GM21515 (cell line): ENCODE data around the gene HOXD9.

Source experiments
- ATAC-seq: cut with Tn5 transposase; IDR thresholded peaks from one replicate; pipeline ENCODE4 v1.9.1; 2021; ENCODE audit not compliant: unreplicated experiment

The HOXD9 gene

DNA sequence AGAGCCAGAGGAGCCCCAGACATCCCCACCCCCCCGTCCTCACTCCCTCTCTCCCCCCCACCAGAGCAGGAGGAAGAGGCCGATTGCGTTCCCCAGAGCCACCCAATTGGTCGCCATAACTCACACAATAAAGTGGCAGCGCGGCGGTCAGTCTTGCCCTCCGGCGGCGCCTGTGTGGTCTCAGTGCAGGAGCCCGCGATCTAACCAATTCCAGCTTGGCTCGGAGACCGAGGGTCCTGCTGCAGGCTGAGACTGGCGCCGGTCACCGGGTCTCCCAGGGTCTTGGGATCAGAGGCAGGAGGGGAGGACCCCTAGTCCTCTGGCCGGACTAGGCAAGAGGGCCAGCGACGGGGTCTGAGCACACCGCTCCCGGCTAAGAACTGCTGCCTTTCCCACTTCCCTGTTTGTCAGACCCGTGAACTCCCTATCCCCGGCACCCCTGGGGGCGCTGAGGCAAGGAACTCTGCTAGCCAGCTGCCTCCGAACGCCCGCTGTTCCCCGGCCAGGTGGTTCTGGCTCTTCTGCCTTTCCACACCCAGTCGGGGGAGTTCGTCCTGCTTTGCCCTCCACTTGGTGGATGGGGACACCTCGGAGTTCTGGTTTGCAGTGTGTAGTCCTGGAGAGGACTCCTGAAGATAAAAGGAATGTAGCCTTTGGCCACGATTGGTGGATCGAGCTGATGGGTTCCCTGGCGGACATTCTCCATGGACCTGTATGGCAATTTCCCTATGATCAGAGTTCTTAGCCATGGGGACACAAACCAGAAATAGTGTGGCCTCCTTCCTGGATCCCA is 24.0 kb upstream of the HOXD9 start:
- no peak for ATAC-seq

DNA sequence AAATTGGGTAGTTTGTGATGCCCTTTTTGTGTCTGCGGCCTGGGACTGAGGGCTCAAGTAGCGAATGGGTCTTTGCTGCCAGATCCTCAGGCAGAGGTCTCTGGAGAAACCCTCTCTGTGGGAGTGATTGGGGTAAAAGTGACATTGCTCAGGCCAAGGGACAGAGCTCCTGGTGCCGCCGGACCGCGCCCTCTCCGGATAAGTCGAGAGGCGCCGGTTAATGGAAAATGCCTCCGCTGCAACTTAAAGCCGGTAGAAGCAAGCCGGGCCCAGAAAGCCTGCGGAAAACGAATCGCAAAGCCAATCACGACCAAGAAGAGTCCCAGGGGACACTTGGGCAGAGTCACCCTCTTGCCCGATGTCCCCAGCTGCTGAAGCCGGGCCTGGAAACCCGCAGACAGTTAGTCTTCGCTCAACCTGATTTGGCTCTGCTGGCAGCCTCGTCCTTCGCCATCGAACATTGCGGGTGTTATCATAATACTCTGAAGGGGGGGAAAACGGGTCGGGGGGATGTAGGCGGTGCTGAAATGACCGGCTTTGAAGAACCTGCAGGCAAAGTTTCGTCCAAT is 23.3 kb upstream of the HOXD9 start:
- ATAC-seq, result no peak

DNA sequence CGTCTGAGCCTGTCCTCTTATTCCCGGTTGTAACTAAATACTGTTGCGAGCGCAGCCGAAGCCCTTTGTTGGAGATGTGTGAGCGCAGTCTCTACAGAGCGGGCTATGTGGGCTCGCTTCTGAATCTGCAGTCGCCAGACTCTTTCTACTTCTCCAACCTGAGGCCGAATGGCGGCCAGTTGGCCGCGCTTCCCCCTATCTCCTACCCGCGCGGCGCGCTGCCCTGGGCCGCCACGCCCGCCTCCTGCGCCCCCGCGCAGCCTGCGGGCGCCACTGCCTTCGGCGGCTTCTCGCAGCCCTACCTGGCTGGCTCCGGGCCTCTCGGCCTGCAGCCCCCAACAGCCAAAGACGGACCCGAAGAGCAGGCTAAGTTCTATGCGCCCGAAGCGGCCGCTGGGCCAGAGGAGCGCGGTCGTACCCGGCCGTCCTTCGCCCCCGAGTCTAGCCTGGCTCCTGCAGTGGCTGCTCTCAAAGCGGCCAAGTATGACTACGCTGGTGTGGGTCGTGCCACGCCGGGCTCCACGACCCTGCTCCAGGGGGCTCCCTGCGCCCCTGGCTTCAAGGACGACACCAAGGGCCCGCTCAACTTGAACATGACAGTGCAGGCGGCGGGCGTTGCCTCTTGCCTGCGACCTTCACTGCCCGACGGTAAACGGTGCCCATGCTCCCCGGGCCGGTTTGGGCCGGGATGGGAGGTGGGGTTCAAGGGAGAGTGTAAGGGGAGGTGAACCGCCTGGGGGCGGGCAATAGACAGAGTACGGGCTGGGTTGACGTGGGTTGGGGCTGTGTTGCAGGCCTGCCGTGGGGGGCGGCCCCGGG is 22.6 kb upstream of the HOXD9 start, which contains the start of gene HOXD12:
HOXD12 (plus strand) TSS at position 68 of the 819 bp plus-strand sequence; CDS start at position 75, 7 bp downstream.
- ATAC-seq, result no peak

DNA sequence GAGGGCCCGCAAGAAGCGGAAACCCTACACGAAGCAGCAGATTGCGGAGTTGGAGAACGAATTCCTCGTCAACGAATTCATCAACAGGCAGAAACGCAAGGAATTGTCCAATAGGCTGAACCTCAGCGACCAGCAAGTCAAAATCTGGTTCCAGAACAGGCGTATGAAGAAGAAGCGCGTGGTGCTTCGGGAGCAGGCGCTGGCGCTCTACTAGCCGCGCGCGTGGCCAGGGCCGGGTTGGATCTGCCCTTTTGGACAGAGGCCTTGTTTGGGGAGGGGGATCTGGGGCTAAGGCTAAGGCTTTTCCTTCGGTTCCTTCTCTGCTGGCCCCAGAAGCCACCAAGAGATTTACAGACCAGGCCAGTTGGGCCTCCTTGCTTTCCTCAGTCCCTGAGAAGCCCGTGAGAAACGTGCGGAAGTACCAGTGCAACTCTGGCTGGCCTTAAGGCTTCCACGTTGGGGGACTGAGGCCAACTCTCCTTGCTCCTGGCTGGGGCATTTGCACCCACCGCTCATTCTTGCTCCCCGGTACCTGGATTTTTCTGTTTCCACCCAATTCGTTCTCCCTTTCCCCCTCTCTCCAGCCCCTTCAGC is 21.9 kb upstream of the HOXD9 start:
- no peak for ATAC-seq

DNA sequence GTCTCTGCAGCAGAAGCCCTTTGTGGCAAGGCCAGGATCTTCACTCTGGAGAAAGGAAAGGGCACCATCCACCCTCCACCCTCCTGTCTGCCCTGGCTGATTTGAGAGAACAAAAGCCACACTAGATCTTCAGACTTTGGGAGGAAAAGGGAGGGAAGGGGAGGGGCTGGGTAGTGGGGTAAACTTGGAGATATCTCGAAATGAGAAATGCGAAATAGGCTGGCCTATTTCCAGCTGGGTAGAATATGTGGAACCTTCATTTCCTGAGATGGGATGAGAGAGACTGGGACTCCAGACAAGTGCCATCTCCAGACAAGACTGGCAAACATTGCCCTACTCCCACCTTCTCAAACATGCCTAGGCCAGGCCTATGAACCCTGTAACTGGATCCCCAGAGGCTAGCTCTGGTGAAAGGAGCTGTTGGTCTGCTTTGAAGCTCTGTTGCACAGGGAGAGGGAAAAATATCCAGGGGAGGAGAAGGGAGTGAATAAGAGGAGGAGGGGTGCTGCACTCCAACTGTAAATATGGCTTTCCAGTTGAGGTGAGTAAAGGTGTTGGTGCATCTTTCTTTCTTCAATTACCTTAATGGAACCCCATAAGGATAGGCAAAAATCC is 21.2 kb upstream of the HOXD9 start:
- no peak for ATAC-seq

DNA sequence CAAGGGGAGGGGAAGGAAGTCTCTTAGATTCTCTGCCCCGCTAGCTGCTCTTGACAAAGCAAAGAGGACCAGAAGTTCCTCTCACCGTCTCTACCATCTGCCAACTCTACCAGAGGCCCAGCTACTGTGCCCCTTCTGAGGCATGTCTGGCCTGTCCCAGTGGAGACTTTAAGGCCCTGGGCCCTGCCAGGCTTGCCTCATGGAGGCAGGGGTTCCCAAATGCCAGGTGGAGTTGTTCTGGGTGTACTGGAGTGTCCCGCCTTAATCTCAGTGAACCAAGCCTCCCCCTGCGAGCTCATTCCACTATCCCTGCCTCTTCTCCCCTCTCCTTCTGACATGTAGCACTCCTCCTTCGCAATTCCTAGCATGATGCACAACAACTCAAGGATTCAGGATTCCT is 20.7 kb upstream of the HOXD9 start:
- no peak for ATAC-seq

DNA sequence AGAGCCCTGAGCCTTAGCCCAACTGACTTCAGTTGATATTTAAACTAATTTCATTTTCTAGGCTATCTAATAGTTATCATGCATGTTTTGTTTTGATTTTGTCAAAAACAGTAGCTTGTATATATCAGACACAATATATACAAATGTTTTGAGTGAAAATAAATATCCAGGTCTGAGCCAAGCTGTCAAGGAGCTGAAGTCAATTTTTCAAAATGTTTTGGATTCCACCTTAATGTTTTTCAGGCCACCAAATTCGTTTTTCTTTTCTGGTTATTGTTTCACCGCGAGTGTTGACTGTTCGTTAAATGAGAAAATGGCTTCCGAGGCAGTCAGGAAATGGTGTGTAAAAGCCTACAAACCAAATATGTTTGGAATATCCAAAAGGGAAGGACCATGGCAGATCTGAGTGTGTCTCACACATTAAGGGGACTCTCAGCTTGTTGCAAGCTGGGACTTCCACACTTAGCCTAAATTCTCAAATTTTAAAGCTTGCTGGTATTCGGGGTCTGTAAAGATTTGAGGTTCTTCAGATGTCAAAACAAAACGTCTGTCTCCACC is 20.1 kb upstream of the HOXD9 start:
- ATAC-seq, result no peak

DNA sequence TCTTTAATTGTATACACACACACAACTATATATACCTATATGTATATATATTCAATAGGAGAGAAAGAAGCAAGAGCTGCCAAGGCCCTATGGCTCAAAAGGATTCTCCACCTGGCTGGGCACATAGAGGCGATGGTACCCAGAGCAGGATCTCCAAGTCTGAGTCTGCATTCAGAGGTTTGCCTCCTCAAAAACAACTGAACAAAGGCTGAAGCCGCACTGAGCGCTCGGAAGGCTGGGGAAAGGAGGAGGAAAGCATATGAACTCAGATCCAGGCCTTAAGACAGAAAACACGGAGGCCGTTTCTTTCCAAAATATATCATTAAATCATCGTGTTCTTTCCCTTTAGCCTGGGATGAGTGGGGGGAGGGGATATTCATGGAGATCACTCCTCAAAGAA is 19.3 kb upstream of the HOXD9 start:
- ATAC-seq, result no peak

DNA sequence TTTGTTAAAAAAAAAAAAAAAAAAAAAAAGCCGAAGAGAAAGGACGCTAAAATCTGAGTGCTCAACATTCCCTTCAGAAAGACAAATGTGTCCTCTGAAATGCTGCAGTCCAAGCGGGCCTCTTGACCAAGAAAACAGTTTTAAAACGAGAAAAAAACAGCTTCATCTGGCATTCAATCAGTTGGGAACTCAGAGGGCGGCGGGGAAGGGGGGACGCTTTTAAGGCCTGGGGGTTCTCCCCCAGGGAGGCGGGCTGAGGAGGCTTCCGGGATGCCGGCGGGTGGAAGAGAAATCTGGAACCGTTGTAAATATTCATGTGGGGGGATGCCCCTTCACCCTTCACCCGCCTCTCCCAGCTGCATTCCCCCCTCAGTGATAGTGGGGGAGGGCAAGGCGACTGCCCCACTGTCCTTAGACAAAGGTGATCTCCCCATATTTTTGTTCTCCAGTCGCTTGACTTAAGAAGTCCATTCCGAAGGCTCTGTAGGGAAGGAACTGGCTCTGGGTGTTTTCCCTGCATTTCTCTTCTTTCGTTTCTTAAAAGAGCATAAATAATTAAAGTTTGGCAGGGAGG is 18.7 kb upstream of the HOXD9 start:
- ATAC-seq, result no peak

DNA sequence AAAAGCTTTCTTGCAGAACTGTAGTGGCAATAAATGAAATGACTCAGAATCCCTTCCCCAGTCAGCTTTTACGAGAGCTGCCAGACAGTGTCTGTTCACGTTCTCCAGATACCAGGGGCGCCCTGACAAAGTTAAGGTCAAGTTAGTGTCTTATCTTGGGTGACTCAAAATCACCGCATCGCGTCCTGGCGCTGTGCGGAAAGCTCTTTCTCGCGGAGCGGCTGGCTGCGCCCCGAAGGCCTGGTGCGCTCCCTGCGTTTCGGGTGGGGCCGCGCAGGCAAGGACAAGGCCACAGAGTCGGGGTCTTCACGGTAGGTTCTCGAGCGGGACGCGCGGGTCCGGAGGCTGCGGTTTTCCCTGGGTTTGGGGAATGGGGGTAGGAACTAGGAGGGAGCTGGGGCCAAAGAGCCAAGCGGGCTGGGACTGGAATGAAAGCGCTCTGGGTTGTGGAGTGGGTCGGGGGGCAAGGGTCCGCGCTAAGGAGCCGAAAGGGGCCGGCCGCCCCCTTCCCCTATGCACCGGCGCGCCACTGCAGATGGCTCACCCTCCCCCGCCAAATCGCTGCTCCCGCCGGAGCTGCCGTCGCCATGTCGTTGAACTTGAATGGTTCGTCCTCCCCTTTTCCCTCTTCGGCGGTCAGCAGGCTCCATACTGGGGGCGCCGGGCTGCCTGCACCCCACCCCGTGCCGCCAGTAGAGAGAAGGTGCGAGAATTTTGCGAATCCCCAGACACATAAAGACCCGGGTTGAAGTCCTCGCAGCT is 18.0 kb upstream of the HOXD9 start:
- ATAC-seq, result no peak

DNA sequence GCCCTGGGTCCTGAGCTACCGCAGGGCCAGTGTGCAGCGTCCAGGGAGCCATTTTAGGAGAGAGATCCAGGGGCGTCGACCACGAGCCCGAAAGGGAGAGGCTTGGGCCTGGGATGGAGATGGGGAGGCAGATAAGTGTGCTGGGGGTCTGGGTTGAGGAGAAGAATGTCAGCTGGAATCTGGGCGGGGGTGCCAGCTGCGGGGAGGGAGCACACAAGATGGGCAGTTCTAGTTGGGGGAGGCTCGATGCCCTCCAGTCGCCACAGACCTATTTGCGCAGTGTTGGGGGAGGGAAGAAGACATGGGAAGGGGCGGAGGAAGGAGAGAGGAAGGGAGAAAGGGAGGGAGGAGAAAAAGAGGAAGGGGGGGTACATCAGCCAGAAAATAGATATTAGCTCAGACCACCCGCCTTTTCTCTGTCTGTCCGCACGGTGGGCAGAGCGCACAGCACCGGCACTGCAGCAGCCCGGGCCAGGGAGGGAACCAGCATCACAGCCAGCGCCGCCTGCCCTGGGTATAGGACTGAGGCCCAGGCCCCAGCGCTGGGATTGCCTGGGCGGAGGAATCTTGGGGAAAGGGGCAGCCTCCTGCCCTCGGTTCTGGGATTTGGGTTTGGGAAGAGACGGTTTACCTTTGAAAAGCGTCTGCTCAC is 17.3 kb upstream of the HOXD9 start:
- no peak for ATAC-seq

DNA sequence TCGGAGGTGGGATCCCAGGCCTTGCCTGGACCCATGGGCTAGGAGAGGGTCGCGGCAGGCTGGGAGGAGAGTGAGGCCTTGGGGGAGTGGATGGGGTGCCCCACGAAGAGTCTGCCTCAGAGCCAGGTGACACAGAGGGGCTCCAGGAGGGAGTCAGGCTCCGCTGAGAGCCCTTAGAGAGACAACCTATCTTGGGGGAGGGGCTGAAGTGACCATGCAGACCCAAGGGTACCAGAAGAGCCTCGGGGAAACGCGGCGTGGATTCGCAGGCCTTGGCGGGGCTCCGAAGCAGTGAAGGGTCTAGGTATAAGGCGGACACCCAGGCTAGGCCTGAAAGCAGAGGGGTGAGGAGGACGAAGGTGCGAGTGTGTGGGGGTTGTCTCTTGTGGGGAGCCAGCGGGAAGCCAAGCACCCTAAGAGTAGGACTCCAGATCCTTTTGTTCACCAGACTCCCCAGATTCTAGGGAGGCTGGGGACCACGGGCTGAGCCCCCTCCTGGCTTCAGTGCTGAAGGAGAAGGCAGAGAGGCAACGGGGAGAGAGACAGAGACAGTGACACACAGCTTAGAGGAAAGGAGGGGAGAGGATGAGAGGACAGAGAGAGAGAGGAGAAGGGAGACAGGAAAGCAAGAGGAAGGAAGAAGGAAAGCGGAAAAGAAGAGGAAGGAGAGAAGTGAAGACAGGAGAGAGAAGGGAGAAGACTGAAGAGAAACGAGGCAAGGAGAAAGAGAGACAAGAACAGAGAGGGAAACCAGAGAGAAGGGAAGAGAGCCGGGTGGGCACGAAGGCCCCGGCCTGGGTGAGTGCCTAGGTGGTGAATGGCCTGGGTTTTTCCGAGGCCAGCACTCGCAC is 16.6 kb upstream of the HOXD9 start:
- ATAC-seq, result no peak

DNA sequence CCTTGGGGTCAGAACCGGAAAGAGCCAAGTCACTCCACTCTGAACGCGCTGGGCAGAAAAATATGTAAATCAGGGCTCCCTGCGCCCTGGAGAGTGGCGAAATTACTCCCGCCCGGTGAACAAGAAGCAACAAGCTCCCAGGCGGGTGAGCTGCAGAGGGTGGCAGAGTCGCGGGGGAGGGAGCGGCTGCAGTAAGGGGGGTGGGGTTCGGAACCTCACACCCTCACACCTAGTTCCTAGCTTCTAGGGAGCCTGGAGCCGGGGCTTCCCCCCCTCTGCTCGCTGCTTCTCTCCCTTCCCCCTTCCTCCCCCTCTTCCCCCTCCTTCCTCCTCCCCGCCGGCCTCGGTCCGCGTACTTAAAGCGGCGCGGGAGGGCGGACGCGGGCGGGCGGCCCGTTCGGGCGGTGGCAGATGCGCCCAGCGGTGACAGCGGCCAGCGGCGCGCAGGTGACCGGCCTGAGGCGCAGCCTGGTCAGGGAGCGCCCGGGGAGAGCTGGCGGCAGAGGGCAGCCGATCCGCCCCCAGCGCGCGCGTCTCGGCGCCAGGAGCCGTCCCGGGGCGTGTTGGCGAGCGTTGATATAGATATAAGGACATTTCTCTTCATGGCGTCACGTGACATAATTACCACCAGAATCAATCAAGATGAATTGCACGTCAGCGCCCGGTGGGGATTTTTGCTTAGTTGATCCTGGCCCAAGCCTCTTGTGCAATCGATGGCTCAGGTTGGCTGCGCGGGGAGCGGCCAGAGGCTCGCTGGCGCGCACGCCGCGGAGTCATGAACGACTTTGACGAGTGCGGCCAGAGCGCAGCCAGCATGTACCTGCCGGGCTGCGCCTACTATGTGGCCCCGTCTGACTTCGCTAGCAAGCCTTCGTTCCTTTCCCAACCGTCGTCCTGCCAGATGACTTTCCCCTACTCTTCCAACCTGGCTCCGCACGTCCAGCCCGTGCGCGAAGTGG is 15.7 kb upstream of the HOXD9 start, which contains the start of gene HOXD11:
HOXD11 (plus strand) TSS at position 700 of the 959 bp plus-strand sequence; CDS start at position 776, 76 bp downstream.
- no peak for ATAC-seq

DNA sequence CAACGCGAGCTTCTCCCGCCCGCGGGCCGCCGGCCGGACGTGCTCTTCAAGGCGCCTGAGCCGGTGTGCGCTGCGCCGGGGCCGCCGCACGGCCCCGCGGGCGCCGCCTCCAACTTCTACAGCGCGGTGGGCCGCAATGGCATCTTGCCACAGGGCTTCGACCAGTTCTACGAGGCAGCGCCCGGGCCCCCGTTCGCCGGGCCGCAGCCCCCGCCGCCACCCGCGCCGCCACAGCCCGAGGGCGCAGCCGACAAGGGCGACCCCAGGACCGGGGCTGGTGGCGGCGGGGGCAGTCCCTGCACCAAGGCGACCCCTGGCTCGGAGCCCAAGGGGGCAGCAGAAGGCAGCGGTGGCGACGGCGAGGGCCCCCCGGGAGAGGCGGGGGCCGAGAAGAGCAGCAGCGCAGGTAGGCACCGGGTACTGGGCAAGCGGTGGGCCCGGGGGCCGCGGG is 14.8 kb upstream of the HOXD9 start:
- ATAC-seq, result no peak

DNA sequence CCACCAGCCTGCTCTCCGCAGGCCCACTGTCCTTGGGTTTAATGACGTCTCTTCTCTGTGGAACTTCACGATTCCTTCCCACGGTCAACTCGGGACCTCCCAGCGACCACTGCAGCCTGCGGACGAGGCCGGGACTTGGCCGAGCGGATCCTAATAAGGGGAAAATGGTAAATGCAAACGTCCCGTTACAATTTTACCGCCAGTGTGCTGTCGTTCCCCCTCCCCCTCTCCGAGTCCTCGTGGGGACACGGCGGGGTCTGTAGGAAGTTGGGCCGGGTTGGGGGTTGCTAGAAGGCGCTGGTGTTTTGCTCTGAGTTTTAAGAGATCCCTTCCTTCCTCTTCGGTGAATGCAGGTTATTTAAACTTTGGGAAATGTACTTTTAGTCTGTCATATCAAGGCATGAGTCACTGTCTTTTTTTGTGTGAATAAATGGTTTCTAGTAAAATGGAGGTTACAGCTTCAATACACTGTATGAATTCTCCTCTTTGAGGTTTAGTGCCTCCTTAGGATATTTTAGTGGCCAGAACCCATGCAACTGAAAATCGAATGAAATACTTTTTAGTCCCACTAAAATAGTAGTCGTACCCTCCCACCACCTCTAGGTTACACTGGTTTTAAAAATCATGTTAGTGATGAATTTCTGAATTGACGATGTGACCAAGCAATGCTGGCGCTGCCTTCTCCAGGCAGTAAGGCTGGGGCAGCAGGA is 13.2 kb upstream of the HOXD9 start:
- no peak for ATAC-seq

DNA sequence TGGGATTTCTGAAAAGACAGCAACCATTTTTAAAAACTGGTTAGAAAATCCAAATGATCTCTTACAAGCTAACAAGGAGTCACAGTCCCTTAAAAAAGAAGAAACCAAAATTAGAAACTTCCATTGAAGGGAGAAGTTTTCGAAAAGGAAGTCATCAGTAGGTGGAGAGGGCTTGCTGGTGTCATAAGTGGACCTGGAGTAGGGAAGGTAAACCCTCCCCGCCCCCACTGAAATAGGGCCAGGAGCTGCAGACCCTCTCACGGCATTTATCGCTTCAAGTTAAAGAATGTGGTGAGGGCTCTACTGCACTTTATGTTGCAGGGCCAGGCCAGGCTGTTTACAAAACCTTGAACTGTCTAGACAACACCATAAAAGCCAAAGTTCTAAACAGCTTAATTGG is 12.6 kb upstream of the HOXD9 start:
- ATAC-seq, result no peak
